PC-9 (cell line): ENCODE data around the gene MICAL3. TPM values are rescaled to one million over a fixed set of nuclear protein-coding genes. Genes with fewer than 3 reads are reported as not detected.

Experiments
- BruUV-seq: library from RNA; stranded (reverse); fragments of 400-500 nt; replicated peaks from 2 replicates; lab custom pipeline; 2021; lab: Mats Ljungman, UMichigan
- CTCF ChIA-PET: fragments of 300-600 bp; sonication (Branson Sonifier 250); formaldehyde crosslinking; loops from one replicate; lab custom pipeline; 2022; ENCODE audit warnings: antibody characterized with exemption; lab: Charles Lee
- POLR2A ChIA-PET: fragments of 300-600 bp; sonication (Branson Sonifier 250); formaldehyde crosslinking; loops from one replicate; lab custom pipeline; 2022; ENCODE audit warnings: antibody characterized with exemption; ENCODE audit not compliant: unreplicated experiment; lab: Charles Lee
- DNase-seq, 2 experiments: peaks; one replicate each; pipeline versions ENCODE4 v3.0.0 to v3.0.0-alpha.2; 2015 to 2022; ENCODE audit warnings: mixed read lengths in 1 of 2
- H2AFZ ChIP-seq: fragments of 200-600 bp; sonication (generic); 2 replicates; pipeline ENCODE4 v1.8.1; 2017; ENCODE audit warnings: antibody characterized with exemption
- H3F3A ChIP-seq: fragments of 200-600 bp; sonication (generic); 2 replicates; pipeline ENCODE4 v1.8.1; 2017; ENCODE audit warnings: antibody characterized with exemption, mild to moderate bottlenecking, low read depth; ENCODE audit not compliant: insufficient read depth
- H3K27ac ChIP-seq: fragments of 200-600 bp; sonication (generic); 2 replicates; pipeline ENCODE4 v1.6.1; 2016; ENCODE audit warnings: mixed run types
- H3K27me3 ChIP-seq: fragments of 200-600 bp; sonication (generic); 2 replicates; pipeline ENCODE4 v1.6.1; 2016; ENCODE audit warnings: low read depth, mixed run types; ENCODE audit not compliant: insufficient read depth
- H3K36me3 ChIP-seq: fragments of 200-600 bp; sonication (generic); 2 replicates; pipeline ENCODE4 v1.6.1; 2016; ENCODE audit warnings: low read depth, mixed run types
- H3K4me1 ChIP-seq: fragments of 200-600 bp; sonication (generic); replicated peaks from 2 replicates; pipeline ENCODE4 v1.6.1; 2016; ENCODE audit warnings: mixed run types; ENCODE audit not compliant: insufficient read depth
- H3K4me2 ChIP-seq: fragments of 200-600 bp; sonication (generic); 2 replicates; pipeline ENCODE4 v1.6.1; 2017; ENCODE audit warnings: mixed run types
- H3K4me3 ChIP-seq: fragments of 200-600 bp; sonication (generic); 2 replicates; pipeline ENCODE4 v1.6.1; 2016; ENCODE audit warnings: mixed run types
- H3K79me2 ChIP-seq: fragments of 200-600 bp; sonication (generic); 2 replicates; pipeline ENCODE4 v1.6.1; 2017; ENCODE audit warnings: low read depth, mixed run types
- H3K9me2 ChIP-seq: fragments of 200-600 bp; sonication (generic); 2 replicates; pipeline ENCODE4 v1.8.1; 2017; ENCODE audit warnings: mild to moderate bottlenecking; ENCODE audit not compliant: insufficient read depth
- H3K9me3 ChIP-seq: fragments of 200-600 bp; sonication (generic); 2 replicates; pipeline ENCODE4 v1.8.1; 2016; ENCODE audit warnings: low read depth; ENCODE audit not compliant: insufficient read depth
- H4K20me1 ChIP-seq: fragments of 200-600 bp; sonication (generic); 2 replicates; pipeline ENCODE4 v1.8.1; 2017; ENCODE audit not compliant: insufficient read depth
- EZH2 ChIP-seq: fragments of 200-600 bp; sonication (generic); IDR thresholded peaks from 2 replicates; pipeline ENCODE4 v1.8.0; 2017; ENCODE audit warnings: antibody characterized with exemption, low read depth
- intact Hi-C: fragments of 100-400 bp; cut with micrococcal nuclease; formaldehyde crosslinking; loops from one replicate; pipeline ENCODE4 v1.10.0; 2022; ENCODE audit not compliant: unreplicated experiment
- total RNA-seq: library from RNA; stranded (reverse); gene quantifications from 2 replicates; pipeline ENCODE4 v1.2.3, GENCODE V29; 2021
- TF ChIP-seq, protein P1 (sequence below): fragments of 200-600 bp; sonication (generic); conservative IDR thresholded peaks from 2 replicates; pipeline ENCODE4 v1.6.1; 2017; ENCODE audit warnings: mixed run types, antibody characterized with exemption, mild to moderate bottlenecking, moderate library complexity

MICAL3 gene
- total RNA-seq, 1 experiment from 2014 or later = 27.4 TPM

DNA sequence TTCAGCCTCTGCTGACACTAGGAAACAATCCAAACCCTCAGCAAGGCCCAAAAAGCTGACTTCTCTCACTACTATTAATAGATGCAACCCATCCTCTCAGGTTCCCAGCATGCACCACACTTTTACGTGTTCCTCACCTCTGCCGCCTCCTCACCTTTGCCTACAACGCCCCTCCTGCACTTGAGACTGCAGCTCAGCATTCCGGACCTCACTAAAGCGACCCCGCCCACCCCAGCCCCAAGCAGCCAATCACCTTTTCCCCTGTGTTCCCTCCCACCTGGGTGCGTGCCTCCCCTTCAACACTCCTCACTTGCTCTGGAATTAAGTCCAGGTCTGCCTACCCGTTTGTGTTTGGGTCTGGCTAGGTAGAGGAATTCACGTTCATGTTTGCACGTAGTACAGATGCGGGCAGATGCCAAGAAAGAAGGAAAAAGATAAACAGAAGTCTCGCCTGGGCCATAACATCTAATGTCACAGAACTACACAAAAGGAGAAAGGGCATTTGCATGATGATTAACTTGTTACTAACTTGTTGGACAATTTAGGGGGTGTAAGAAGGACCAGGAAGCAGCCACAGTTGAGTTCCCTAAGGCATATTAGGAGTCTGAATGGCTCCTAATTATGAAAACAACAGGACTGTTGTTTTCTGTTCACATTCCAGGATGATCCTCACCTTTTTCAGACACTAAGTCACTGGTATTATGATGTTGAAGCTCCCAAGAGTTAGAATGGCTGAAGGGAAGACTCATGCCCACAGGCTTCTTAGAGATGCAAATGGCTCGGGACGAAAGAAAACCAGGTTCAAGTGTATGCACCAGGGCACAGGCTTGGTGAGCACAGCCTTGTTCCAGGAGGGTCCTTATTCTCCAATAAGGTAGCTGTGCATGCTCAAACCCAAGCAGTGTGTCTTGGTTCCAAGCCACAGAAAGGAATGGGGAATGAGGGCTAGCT lies 102.2 kb downstream of the MICAL3 start:
- H3K79me2 ChIP-seq = peaks cover 24% of the 10 kb centered on the region; the same call in 1 of the 2 replicates
- TF ChIP-seq, protein P1, sequence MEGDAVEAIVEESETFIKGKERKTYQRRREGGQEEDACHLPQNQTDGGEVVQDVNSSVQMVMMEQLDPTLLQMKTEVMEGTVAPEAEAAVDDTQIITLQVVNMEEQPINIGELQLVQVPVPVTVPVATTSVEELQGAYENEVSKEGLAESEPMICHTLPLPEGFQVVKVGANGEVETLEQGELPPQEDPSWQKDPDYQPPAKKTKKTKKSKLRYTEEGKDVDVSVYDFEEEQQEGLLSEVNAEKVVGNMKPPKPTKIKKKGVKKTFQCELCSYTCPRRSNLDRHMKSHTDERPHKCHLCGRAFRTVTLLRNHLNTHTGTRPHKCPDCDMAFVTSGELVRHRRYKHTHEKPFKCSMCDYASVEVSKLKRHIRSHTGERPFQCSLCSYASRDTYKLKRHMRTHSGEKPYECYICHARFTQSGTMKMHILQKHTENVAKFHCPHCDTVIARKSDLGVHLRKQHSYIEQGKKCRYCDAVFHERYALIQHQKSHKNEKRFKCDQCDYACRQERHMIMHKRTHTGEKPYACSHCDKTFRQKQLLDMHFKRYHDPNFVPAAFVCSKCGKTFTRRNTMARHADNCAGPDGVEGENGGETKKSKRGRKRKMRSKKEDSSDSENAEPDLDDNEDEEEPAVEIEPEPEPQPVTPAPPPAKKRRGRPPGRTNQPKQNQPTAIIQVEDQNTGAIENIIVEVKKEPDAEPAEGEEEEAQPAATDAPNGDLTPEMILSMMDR = no peak
- no peak for TF ChIP-seq EZH2
- H3K9me2 ChIP-seq = no peaks in the 10 kb centered on the region
- peaks cover 6% of the 10 kb centered on the region; the same call in 1 of the 2 replicates for H3F3A ChIP-seq
- ChIA-PET CTCF (no interaction called here), POLR2A (interaction anchor here (0.5 kb wide), 1 partner anchor 9 kb away, joined by 6 read pairs; no protein-coding TSS in a partner anchor)
- H3K36me3 ChIP-seq = no peaks in the 10 kb centered on the region
- H4K20me1 ChIP-seq = 0 out of 2 replicates have a peak, but pooled peaks cover 4% of the 10 kb centered on the region
- H3K27me3 ChIP-seq = no peaks in the 10 kb centered on the region
- no peak overlapping the region for H3K4me2 ChIP-seq
- no peaks in the 10 kb centered on the region for H3K9me3 ChIP-seq
- H3K4me3 ChIP-seq = no peak overlapping the region
- peaks cover 20% of the 10 kb centered on the region for H3K4me1 ChIP-seq
- no peak overlapping the region for H2AFZ ChIP-seq
- DNase-seq = no peak
- intact Hi-C loops = no loop called here
- BruUV-seq = no TSS peak
- H3K27ac ChIP-seq = no peak overlapping the region

DNA sequence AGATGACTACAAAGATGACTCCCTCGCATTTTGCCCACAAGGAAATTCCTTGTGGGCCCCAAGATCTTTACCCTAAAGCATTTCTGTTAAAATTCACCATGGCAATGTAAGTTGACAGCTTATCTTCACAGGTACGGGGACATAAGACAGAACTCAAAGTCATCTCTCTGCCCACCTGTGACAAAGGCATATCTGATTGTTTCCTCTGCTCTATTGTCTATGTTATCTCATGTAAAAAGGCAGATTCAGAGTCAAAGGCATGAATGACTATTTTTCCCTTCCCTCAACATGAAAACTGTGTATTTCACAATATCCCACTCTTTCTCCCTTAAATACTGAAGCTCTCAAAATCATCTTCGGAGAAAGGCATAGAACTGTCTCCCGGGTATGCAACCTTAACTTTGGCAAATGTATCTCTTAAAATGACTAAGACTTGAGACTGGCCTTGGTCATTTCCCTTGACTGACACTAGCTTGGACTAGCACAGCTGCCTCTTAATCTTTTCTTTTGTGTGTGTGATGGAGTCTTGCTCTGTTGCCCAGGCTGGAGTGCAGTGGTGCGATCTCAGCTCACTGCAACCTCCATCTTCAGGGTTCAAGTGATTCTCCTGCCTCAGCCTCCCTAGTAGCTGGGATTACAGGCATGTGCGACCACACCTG lies 103.2 kb downstream of the MICAL3 start:
- Histone ChIP-seq H3K9me3 (no peaks in the 10 kb centered on the region), H2AFZ (no peak overlapping the region), H4K20me1 (0 out of 2 replicates have a peak, but pooled peaks cover 4% of the 10 kb centered on the region), H3K36me3 (no peaks in the 10 kb centered on the region), H3K4me2 (no peak overlapping the region), H3K4me1 (peaks cover 20% of the 10 kb centered on the region), H3K27me3 (no peaks in the 10 kb centered on the region), H3K9me2 (no peaks in the 10 kb centered on the region), H3F3A (peaks cover 6% of the 10 kb centered on the region; the same call in 1 of the 2 replicates), H3K4me3 (no peak overlapping the region), H3K27ac (no peak overlapping the region), H3K79me2 (peaks cover 24% of the 10 kb centered on the region; the same call in 1 of the 2 replicates)
- ChIA-PET POLR2A (interaction anchor here (0.5 kb wide), 1 partner anchor 8 kb away, joined by 6 read pairs; no protein-coding TSS in a partner anchor), CTCF (no interaction called here)
- DNase-seq = no peak
- intact Hi-C loops = no loop called here
- no TSS peak for BruUV-seq
- no peak for TF ChIP-seq EZH2
- TF ChIP-seq, protein P1 = no peak

DNA sequence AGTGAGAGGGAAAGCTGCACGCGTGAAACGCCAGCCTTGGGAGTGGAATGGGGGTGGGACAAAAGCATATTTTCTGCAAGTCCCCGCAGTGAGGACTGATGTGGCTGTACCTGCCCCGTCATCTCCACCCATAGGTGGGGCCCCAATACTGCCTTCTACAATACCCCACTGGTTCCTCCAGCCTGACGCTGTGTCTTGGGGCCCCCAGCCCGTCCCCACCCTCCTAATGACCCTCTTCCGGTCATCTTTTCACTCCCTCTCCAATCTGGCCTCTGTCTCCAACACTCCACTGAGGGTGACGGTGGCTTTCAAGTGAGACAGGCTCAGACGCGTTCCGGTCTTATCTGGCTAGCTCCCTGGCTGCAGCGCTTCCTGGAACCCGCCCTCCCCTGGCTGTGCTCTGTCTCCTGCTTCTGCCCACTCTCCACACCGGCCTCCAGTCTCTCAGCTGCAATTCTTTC lies 104.2 kb downstream of the MICAL3 start:
- POLR2A ChIA-PET = no interaction called here
- H3K27ac ChIP-seq = no peak overlapping the region
- peaks cover 6% of the 10 kb centered on the region; the same call in 1 of the 2 replicates for H3F3A ChIP-seq
- H3K36me3 ChIP-seq = no peaks in the 10 kb centered on the region
- H3K27me3 ChIP-seq = no peaks in the 10 kb centered on the region
- peaks cover 20% of the 10 kb centered on the region for H3K4me1 ChIP-seq
- CTCF ChIA-PET = no interaction called here
- H3K9me3 ChIP-seq = no peaks in the 10 kb centered on the region
- no peak for DNase-seq
- no TSS peak for BruUV-seq
- 0 out of 2 replicates have a peak, but pooled peaks cover 4% of the 10 kb centered on the region for H4K20me1 ChIP-seq
- no peaks in the 10 kb centered on the region for H3K9me2 ChIP-seq
- no peak for TF ChIP-seq EZH2
- TF ChIP-seq, protein P1 = no peak
- H2AFZ ChIP-seq = no peak overlapping the region
- no peak overlapping the region for H3K4me2 ChIP-seq
- no peak overlapping the region for H3K4me3 ChIP-seq
- intact Hi-C loops = no loop called here
- peaks cover 21% of the 10 kb centered on the region; the same call in 1 of the 2 replicates for H3K79me2 ChIP-seq
